Right hindlimb (tissue), 1 donor: ENCODE results near the gene ZBTB14.

Experiments used
- DNase-seq: peaks from one replicate; pipeline ENCODE4 v3.0.0-alpha.2; 2018

ZBTB14 gene

GRCh38 chr18:5295231-5295920 lies at the start of gene ZBTB14:
Gene ZBTB14 (minus strand): TSS chr18:5295726. CDS start chr18:5293246, 2,480 bp downstream.
- DNase-seq = peak; percentile 79

GRCh38 chr18:5339202-5339834 lies 43.8 kb upstream of the ZBTB14 start:
- no peak for DNase-seq

- no peak for DNase-seq
These were observed 39.0 kb upstream of the ZBTB14 start for GRCh38 chr18:5334456-5335075.

- no peak for DNase-seq
These were observed 22.7 kb upstream of the ZBTB14 start for GRCh38 chr18:5318061-5318700.

GRCh38 chr18:5317186-5317585 lies 21.7 kb upstream of the ZBTB14 start:
- DNase-seq = no peak

GRCh38 chr18:5315838-5316237 lies 20.3 kb upstream of the ZBTB14 start:
- DNase-seq = no peak

- no peak for DNase-seq
These were observed 15.9 kb upstream of the ZBTB14 start for GRCh38 chr18:5311301-5311989.

GRCh38 chr18:5309888-5310470 lies 14.5 kb upstream of the ZBTB14 start:
- no peak for DNase-seq

GRCh38 chr18:5305835-5306234 lies 10.3 kb upstream of the ZBTB14 start:
- DNase-seq = no peak

GRCh38 chr18:5304232-5304631 lies 8.7 kb upstream of the ZBTB14 start:
- DNase-seq = no peak

- DNase-seq = no peak
These were observed 8.1 kb upstream of the ZBTB14 start for GRCh38 chr18:5303636-5304035.

GRCh38 chr18:5302606-5303005 lies 7.1 kb upstream of the ZBTB14 start:
- DNase-seq = no peak

- no peak for DNase-seq
These were observed 5.0 kb upstream of the ZBTB14 start for GRCh38 chr18:5300476-5301010.

- no peak for DNase-seq
These were observed 2.8 kb upstream of the ZBTB14 start for GRCh38 chr18:5298156-5298852.

GRCh38 chr18:5297597-5297996 lies 2.1 kb upstream of the ZBTB14 start:
- no peak for DNase-seq

GRCh38 chr18:5296706-5297320 lies 1.3 kb upstream of the ZBTB14 start:
- peak; percentile 92 for DNase-seq

- DNase-seq = peak; percentile 97
These were observed 617 bp upstream of the ZBTB14 start for GRCh38 chr18:5295981-5296705.

- DNase-seq = peak; percentile 72
These were observed 882 bp downstream of the ZBTB14 start for GRCh38 chr18:5294457-5295230.

- no peak for DNase-seq
These were observed 1.4 kb downstream of the ZBTB14 start for GRCh38 chr18:5294113-5294456.

GRCh38 chr18:5288517-5288935 lies 7.0 kb downstream of the ZBTB14 start:
- DNase-seq = no peak
